Measurements from ENCODE around the gene GJB2. TPM values are rescaled to one million over a fixed set of nuclear protein-coding genes. Genes with fewer than 3 reads are reported as not detected.
A peak's percentile ranks its signal among the peaks of the same experiment; 100 is the strongest.

Gene GJB2
- total RNA-seq, 1 donor from 2014 or later = 0.23 TPM

- DNase-seq (ENCODE audit: low spot score) = no peak
- peaks cover 12% of the 10 kb centered on the region for H3K27me3 Mint-ChIP-seq (ENCODE audit: unreplicated experiment)
- TF ChIP-seq CTCF (IDR thresholded peaks at IDR 0.05; ENCODE audit: unreplicated experiment) = peak; percentile 37
- no peak overlapping the region for H3K4me3 Mint-ChIP-seq (ENCODE audit: unreplicated experiment)
- H3K9me3 Mint-ChIP-seq (ENCODE audit: unreplicated experiment) = no peaks in the 10 kb centered on the region
- H3K36me3 Mint-ChIP-seq (ENCODE audit: low read depth, unreplicated experiment) = no peaks in the 10 kb centered on the region
- no peak overlapping the region for H3K27ac Mint-ChIP-seq (ENCODE audit: unreplicated experiment)
- H3K4me1 Mint-ChIP-seq (ENCODE audit: unreplicated experiment) = no peaks in the 10 kb centered on the region
These were observed 3.8 kb downstream of the GJB2 start for GRCh38 chr13:20188667-20189553.

GRCh38 chr13:20186771-20187170, 6.0 kb downstream of the GJB2 start:
- Mint-ChIP-seq H3K4me3 (ENCODE audit: unreplicated experiment) (no peak overlapping the region), H3K36me3 (ENCODE audit: low read depth, unreplicated experiment) (no peaks in the 10 kb centered on the region), H3K4me1 (ENCODE audit: unreplicated experiment) (no peaks in the 10 kb centered on the region), H3K27ac (ENCODE audit: unreplicated experiment) (no peak overlapping the region), H3K27me3 (ENCODE audit: unreplicated experiment) (peaks cover 12% of the 10 kb centered on the region), H3K9me3 (ENCODE audit: unreplicated experiment) (no peaks in the 10 kb centered on the region)
- DNase-seq (ENCODE audit: low spot score) = no peak
- TF ChIP-seq CTCF (IDR thresholded peaks at IDR 0.05; ENCODE audit: unreplicated experiment) = no peak

- H3K4me1 Mint-ChIP-seq (ENCODE audit: unreplicated experiment) = no peaks in the 10 kb centered on the region
- peaks cover 11% of the 10 kb centered on the region for H3K27me3 Mint-ChIP-seq (ENCODE audit: unreplicated experiment)
- TF ChIP-seq CTCF (IDR thresholded peaks at IDR 0.05; ENCODE audit: unreplicated experiment) = no peak
- H3K36me3 Mint-ChIP-seq (ENCODE audit: low read depth, unreplicated experiment) = no peaks in the 10 kb centered on the region
- H3K27ac Mint-ChIP-seq (ENCODE audit: unreplicated experiment) = no peak overlapping the region
- no peaks in the 10 kb centered on the region for H3K9me3 Mint-ChIP-seq (ENCODE audit: unreplicated experiment)
- no peak overlapping the region for H3K4me3 Mint-ChIP-seq (ENCODE audit: unreplicated experiment)
- no peak for DNase-seq (ENCODE audit: low spot score)
These were observed 7.2 kb downstream of the GJB2 start for GRCh38 chr13:20185366-20186056.

- peaks cover 4% of the 10 kb centered on the region for H3K4me1 Mint-ChIP-seq (ENCODE audit: unreplicated experiment)
- no peak overlapping the region for H3K4me3 Mint-ChIP-seq (ENCODE audit: unreplicated experiment)
- H3K27me3 Mint-ChIP-seq (ENCODE audit: unreplicated experiment) = peaks cover 12% of the 10 kb centered on the region
- no peak overlapping the region for H3K27ac Mint-ChIP-seq (ENCODE audit: unreplicated experiment)
- H3K9me3 Mint-ChIP-seq (ENCODE audit: unreplicated experiment) = no peaks in the 10 kb centered on the region
- H3K36me3 Mint-ChIP-seq (ENCODE audit: low read depth, unreplicated experiment) = peaks cover 5% of the 10 kb centered on the region
- peak; percentile 61 for DNase-seq (ENCODE audit: low spot score)
- peak; percentile 76 for TF ChIP-seq CTCF (IDR thresholded peaks at IDR 0.05; ENCODE audit: unreplicated experiment)
These were observed 10.4 kb downstream of the GJB2 start for GRCh38 chr13:20182231-20182846.
